Keratinocyte (primary cell): Measurements from ENCODE around the gene AIFM2.

Source experiments
- EZH2 ChIP-seq: IDR thresholded peaks from one replicate; pipeline ENCODE4 v1.6.1; 2012; ENCODE audit warnings: inconsistent platforms, mild to moderate bottlenecking, low read length, moderate library complexity
- TF ChIP-seq, protein P1 (sequence below), 3 experiments: IDR thresholded peaks in 1 of 3; conservative IDR thresholded peaks in 1 of 3; optimal IDR thresholded peaks in 1 of 3; 2 replicates in 2 of 3; 3 replicates in 1 of 3; pipeline versions ENCODE3 to v1.5.1; 2011; ENCODE audit warnings: low read length in 3 of 3, mild to moderate bottlenecking in 3 of 3, moderate library complexity in 2 of 3, control low read depth in 1 of 3, inconsistent platforms in 1 of 3; ENCODE audit not compliant: insufficient read depth in 2 of 3; ENCODE audit errors: extremely low read depth in 1 of 3

DNA sequence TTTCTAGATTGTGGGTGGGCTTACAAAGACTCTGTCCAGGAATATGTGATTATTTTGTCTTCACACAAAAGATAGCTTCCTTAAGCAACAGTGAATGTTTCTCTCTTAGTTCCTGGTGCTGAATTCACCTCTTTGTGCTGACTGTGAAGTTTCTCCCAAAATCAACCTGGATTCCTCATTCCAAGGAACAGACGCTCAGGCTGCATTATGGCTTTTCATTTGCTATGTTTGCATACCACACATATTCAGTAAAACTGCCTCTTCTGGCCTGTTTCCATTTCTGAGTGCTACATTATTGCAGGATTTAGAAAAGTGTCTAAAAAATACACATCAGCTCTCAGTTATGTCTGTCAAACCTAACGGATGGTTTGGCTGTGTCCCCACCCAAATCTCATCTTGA is 58.5 kb downstream of the AIFM2 start:
- TF ChIP-seq, protein P1, sequence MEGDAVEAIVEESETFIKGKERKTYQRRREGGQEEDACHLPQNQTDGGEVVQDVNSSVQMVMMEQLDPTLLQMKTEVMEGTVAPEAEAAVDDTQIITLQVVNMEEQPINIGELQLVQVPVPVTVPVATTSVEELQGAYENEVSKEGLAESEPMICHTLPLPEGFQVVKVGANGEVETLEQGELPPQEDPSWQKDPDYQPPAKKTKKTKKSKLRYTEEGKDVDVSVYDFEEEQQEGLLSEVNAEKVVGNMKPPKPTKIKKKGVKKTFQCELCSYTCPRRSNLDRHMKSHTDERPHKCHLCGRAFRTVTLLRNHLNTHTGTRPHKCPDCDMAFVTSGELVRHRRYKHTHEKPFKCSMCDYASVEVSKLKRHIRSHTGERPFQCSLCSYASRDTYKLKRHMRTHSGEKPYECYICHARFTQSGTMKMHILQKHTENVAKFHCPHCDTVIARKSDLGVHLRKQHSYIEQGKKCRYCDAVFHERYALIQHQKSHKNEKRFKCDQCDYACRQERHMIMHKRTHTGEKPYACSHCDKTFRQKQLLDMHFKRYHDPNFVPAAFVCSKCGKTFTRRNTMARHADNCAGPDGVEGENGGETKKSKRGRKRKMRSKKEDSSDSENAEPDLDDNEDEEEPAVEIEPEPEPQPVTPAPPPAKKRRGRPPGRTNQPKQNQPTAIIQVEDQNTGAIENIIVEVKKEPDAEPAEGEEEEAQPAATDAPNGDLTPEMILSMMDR (optimal IDR thresholded peaks at IDR 0.05 in 1 of 3, IDR thresholded peaks at IDR 0.05 in 1 of 3, conservative IDR thresholded peaks at IDR 0.05 in 1 of 3; ENCODE audit: extremely low read depth in 1 of 3, insufficient read depth in 2 of 3, low read length in 3 of 3): no peak
- TF ChIP-seq EZH2: no peak
